Panc1 (cell line): ENCODE data around the gene KIAA1217. TPM values are rescaled to one million over a fixed set of nuclear protein-coding genes. Genes with fewer than 3 reads are reported as not detected.
A peak's percentile ranks its signal among the peaks of the same experiment; 100 is the strongest.

Source experiments
- ATAC-seq: fragments of 200-7000 bp; cut with Tn5 transposase; 2 replicates; pipeline ENCODE4 v1.9.1; 2020; ENCODE audit warnings: mild to moderate bottlenecking, moderate library complexity
- BruUV-seq: library from RNA; stranded (reverse); fragments of 400-500 nt; replicated peaks from 2 replicates; lab custom pipeline; 2021; lab: Mats Ljungman, UMichigan
- CTCF ChIA-PET: fragments of 300-600 bp; sonication (Branson Sonifier 250); formaldehyde crosslinking; loops from one replicate; lab custom pipeline; 2022; ENCODE audit warnings: antibody characterized with exemption; lab: Charles Lee
- POLR2A ChIA-PET: fragments of 300-600 bp; sonication (Branson Sonifier 250); formaldehyde crosslinking; loops from one replicate; lab custom pipeline; 2022; ENCODE audit warnings: antibody characterized with exemption; lab: Charles Lee
- DNase-seq: peaks from one replicate; pipeline ENCODE4 v3.0.0-alpha.2; 2010; ENCODE audit warnings: low read depth, low spot score
- H3K27ac ChIP-seq: 2 replicates; pipeline ENCODE4 v1.5.1; 2011; ENCODE audit warnings: mild to moderate bottlenecking, low read length, inconsistent platforms
- H3K27me3 ChIP-seq: fragments of 200-500 bp; sonication (Bioruptor generic); 2 replicates; pipeline ENCODE4 v1.6.0; 2014; ENCODE audit warnings: low read length, inconsistent platforms; ENCODE audit not compliant: control insufficient read depth, insufficient read depth
- H3K36me3 ChIP-seq: fragments of 200-500 bp; sonication (Bioruptor generic); 2 replicates; pipeline ENCODE4 v1.5.1; 2014; ENCODE audit warnings: inconsistent platforms, mild to moderate bottlenecking, low read length, moderate library complexity; ENCODE audit not compliant: control insufficient read depth, insufficient read depth
- H3K4me1 ChIP-seq: 2 replicates; pipeline ENCODE4 v1.5.1; 2011; ENCODE audit warnings: inconsistent platforms, mild to moderate bottlenecking, low read length, moderate library complexity; ENCODE audit not compliant: control insufficient read depth, insufficient read depth
- H3K4me3 ChIP-seq, 2 experiments: 2 replicates each; pipeline ENCODE4 v1.5.1; 2011 to 2012; ENCODE audit warnings: low read depth in 2 of 2, low read length in 2 of 2, mild to moderate bottlenecking in 2 of 2, inconsistent platforms in 1 of 2, moderate library complexity in 1 of 2
- H3K9me3 ChIP-seq: fragments of 200-500 bp; sonication (Bioruptor generic); 2 replicates; pipeline ENCODE4 v1.5.1; 2014; ENCODE audit warnings: low read depth, mild to moderate bottlenecking, inconsistent platforms, low read length, moderate library complexity; ENCODE audit not compliant: control insufficient read depth, insufficient read depth
- POLR2AphosphoS5 ChIP-seq: IDR thresholded peaks from 2 replicates; pipeline ENCODE4 v1.6.1; 2012; ENCODE audit warnings: mild to moderate bottlenecking, low read depth, low read length, moderate library complexity
- SIN3A ChIP-seq: IDR thresholded peaks from 2 replicates; pipeline ENCODE4 v1.6.1; 2012; ENCODE audit warnings: low read depth, mild to moderate bottlenecking, low read length, moderate library complexity, borderline replicate concordance; ENCODE audit not compliant: insufficient read depth
- TCF7L2 ChIP-seq: IDR thresholded peaks from 2 replicates; pipeline ENCODE4 v1.6.1; 2011; ENCODE audit warnings: mild to moderate bottlenecking, low read depth, low read length, inconsistent platforms
- in situ Hi-C: cut with HindIII; loops from 2 replicates; pipeline ENCODE4 v1.10.0; 2016; ENCODE audit warnings: low sequenced_read_pairs, low pct_unique_long_range_greater_than_20kb
- intact Hi-C: fragments of 100-400 bp; cut with micrococcal nuclease; formaldehyde crosslinking; loops from one replicate; pipeline ENCODE4 v1.10.0; 2022; ENCODE audit not compliant: unreplicated experiment
- total RNA-seq: library from RNA; stranded (reverse); gene quantifications from one replicate; pipeline ENCODE4 v1.2.1, GENCODE V29; 2021; ENCODE audit not compliant: unreplicated experiment
- TF ChIP-seq, protein P1 (sequence below): fragments of 450-650 bp; IDR thresholded peaks from 2 replicates; pipeline ENCODE4 v1.5.1; 2017; ENCODE audit warnings: mild to moderate bottlenecking
- TF ChIP-seq, protein P2 (sequence below), 2 experiments: IDR thresholded peaks; 2 replicates each; pipeline ENCODE4 v1.6.1; 2011 to 2012; ENCODE audit warnings: low read depth in 2 of 2, control low read depth in 1 of 2, low read length in 1 of 2, mild to moderate bottlenecking in 1 of 2, moderate library complexity in 1 of 2; ENCODE audit not compliant: insufficient read depth in 1 of 2

KIAA1217 gene
- total RNA-seq, 1 experiment from 2014 or later, result 11.6 TPM

DNA sequence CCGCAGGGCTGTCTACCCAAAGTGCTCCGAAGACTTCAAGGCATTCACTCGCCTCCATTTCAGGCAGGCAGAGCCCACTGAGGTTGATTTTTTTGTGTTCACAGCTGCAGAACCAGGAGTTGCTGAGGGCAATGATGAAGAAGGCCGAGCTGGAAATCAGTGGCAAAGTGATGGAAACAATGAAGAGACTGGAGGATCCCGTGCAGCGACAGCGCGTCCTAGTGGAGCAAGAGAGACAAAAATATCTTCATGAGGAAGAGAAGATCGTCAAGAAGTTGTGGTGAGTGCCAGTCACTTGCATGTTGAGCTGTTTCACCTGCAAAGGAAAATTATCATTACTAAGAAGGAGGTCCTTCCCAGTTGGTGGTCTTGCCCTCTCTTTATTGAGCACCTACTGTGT, 304.2 kb downstream of the KIAA1217 start:
- CTCF ChIA-PET, result no interaction called here

DNA sequence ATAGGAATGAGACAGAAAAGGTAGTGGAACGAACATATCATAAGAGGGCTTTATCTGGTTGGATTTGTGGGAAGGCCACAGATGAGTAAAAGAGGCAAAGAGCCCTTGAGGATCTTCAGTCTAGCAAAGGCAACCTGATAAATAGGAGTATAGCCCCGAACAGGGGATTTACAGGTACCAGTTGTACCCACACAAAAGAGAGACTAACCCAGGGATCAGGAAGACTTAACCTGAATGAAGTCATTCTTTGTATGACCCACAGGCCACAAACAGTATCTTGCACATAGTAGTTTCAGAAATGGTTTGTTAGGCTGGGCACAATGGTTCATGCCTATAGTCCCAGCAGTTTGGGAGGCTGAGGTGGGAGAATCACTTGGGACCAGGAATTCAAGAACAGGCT, 306.5 kb downstream of the KIAA1217 start:
- ChIA-PET POLR2A (no interaction called here), CTCF (no interaction called here)
- in situ Hi-C loops, result no loop called here
- no peak overlapping the region for H3K4me3 ChIP-seq
- no peaks in the 10 kb centered on the region for H3K4me1 ChIP-seq
- DNase-seq (no peak), ATAC-seq (no peak)
- intact Hi-C loops, result no loop called here
- no TSS peak for BruUV-seq
- no peak for TF ChIP-seq TCF7L2
- TF ChIP-seq, protein P1, sequence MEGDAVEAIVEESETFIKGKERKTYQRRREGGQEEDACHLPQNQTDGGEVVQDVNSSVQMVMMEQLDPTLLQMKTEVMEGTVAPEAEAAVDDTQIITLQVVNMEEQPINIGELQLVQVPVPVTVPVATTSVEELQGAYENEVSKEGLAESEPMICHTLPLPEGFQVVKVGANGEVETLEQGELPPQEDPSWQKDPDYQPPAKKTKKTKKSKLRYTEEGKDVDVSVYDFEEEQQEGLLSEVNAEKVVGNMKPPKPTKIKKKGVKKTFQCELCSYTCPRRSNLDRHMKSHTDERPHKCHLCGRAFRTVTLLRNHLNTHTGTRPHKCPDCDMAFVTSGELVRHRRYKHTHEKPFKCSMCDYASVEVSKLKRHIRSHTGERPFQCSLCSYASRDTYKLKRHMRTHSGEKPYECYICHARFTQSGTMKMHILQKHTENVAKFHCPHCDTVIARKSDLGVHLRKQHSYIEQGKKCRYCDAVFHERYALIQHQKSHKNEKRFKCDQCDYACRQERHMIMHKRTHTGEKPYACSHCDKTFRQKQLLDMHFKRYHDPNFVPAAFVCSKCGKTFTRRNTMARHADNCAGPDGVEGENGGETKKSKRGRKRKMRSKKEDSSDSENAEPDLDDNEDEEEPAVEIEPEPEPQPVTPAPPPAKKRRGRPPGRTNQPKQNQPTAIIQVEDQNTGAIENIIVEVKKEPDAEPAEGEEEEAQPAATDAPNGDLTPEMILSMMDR, result no peak
- TF ChIP-seq POLR2AphosphoS5, result no peak
- TF ChIP-seq SIN3A, result no peak
- TF ChIP-seq, protein P2, sequence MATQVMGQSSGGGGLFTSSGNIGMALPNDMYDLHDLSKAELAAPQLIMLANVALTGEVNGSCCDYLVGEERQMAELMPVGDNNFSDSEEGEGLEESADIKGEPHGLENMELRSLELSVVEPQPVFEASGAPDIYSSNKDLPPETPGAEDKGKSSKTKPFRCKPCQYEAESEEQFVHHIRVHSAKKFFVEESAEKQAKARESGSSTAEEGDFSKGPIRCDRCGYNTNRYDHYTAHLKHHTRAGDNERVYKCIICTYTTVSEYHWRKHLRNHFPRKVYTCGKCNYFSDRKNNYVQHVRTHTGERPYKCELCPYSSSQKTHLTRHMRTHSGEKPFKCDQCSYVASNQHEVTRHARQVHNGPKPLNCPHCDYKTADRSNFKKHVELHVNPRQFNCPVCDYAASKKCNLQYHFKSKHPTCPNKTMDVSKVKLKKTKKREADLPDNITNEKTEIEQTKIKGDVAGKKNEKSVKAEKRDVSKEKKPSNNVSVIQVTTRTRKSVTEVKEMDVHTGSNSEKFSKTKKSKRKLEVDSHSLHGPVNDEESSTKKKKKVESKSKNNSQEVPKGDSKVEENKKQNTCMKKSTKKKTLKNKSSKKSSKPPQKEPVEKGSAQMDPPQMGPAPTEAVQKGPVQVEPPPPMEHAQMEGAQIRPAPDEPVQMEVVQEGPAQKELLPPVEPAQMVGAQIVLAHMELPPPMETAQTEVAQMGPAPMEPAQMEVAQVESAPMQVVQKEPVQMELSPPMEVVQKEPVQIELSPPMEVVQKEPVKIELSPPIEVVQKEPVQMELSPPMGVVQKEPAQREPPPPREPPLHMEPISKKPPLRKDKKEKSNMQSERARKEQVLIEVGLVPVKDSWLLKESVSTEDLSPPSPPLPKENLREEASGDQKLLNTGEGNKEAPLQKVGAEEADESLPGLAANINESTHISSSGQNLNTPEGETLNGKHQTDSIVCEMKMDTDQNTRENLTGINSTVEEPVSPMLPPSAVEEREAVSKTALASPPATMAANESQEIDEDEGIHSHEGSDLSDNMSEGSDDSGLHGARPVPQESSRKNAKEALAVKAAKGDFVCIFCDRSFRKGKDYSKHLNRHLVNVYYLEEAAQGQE (IDR thresholded peaks at IDR 0.05; ENCODE audit: insufficient read depth in 1 of 2, low read depth in 2 of 2, low read length in 1 of 2), result no peak
- H3K27ac ChIP-seq, result no peak overlapping the region
- H3K27me3 ChIP-seq, result no peaks in the 10 kb centered on the region
- no peaks in the 10 kb centered on the region for H3K9me3 ChIP-seq
- H3K36me3 ChIP-seq, result no peaks in the 10 kb centered on the region

More for the DNA sequence above, 304.2 kb downstream of the KIAA1217 start:
- TF ChIP-seq SIN3A (no peak), POLR2AphosphoS5 (no peak), TCF7L2 (no peak)
- TF ChIP-seq, protein P1, result peak; percentile 48
- TF ChIP-seq, protein P2 (IDR thresholded peaks at IDR 0.05; ENCODE audit: insufficient read depth in 1 of 2, low read depth in 2 of 2, low read length in 1 of 2), result no peak
- no TSS peak for BruUV-seq
- Histone ChIP-seq H3K36me3 (no peaks in the 10 kb centered on the region), H3K4me1 (no peaks in the 10 kb centered on the region), H3K9me3 (no peaks in the 10 kb centered on the region), H3K27me3 (no peaks in the 10 kb centered on the region), H3K4me3 (no peak overlapping the region), H3K27ac (no peak overlapping the region)
- intact Hi-C loops, result no loop called here
- in situ Hi-C loops, result no loop called here
- ATAC-seq (no peak), DNase-seq (no peak)
- POLR2A ChIA-PET, result no interaction called here
